G401 (cell line): ENCODE measurements around the gene AWAT1. TPM values are rescaled to one million over a fixed set of nuclear protein-coding genes. Genes with fewer than 3 reads are reported as not detected.
"Not testable (repeated sequence)": the region's sequence is repeated elsewhere in the genome, so short reads cannot be mapped to it uniquely, and the experiment has no call there.

Experiments
- DNase-seq: peaks from one replicate; pipeline ENCODE4 v3.0.0-alpha.2; 2015; ENCODE audit warnings: low spot score
- in situ Hi-C: cut with HindIII; loops from 2 replicates; pipeline ENCODE4 v1.10.0; 2016; ENCODE audit warnings: low sequenced_read_pairs, mixed read lengths
- total RNA-seq: library from RNA; depleted of rRNA; stranded (reverse); fragments of >200 nt; shearing (Covaris generic); gene quantifications from 2 replicates; pipeline ENCODE4 v1.2.3, GENCODE V29; 2014; rRNA removed

AWAT1 gene
- total RNA-seq, 1 experiment from 2014 or later: not detected

DNA sequence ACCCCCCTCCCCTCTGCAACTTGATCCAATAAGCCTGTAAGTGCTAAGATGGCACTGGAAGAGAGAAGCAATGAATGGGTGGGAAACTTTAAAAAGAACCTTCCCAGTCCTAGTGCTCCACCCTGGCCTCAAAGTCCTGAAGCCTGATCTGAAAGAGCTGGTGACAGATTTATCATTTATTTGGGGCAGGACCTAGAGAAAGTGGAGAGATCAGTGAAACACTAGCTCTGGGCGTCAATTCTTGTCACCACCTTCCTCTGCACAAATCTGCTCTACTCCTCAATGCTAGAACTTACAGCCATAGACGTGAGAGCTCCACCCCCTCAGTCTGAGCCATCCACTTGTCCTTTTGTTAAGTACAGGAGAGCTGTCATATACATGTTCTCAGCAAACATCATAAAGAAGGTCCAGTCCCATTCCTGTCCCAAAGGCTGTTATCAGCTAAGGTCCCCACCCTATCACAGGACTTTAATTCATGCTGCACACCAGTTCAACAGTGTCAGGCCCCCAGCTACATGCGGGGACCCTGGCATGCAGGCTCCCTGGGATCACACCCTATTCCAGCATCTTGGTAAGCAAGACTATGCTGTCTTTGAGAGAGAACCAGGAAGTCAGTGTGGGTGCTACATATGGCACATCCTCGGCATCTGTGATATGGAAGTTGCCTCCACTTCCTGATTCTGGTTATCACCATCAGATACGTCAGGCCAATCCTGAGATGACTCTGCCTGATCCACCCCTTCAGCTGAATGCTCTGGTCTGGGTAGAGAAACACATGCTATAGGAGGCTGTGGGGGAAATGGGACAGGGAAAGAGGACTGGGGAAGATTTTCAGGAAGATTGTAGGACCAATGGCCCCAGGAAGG lies 23.2 kb downstream of the AWAT1 start:
- in situ Hi-C loops: no loop called here
- no peak for DNase-seq

DNA sequence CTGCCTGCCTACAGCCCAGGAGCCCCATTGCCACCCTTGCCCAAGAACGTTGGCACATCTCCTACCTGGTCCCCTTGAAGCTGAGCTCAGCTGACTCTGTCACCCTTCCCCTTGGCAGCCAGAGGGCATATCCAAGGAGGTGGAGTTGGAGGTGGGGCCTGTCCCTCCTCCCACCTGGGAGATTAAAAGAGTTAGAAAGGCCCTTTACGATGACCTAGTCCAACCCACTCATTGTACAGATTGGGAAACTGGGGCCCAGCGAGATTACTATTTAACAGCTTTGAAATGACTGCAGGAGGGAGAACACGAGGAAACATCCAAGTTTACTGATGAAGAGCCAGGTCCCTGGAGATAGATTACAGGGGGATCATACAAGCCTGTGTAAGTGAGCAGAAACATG lies 25.6 kb downstream of the AWAT1 start, which contains the start of gene P2RY4:
TSS of gene P2RY4 (minus strand) at position 101 of the 400 bp plus-strand sequence. CDS start 580 bp downstream, outside the sequence.
- DNase-seq: no peak
- in situ Hi-C loops: no loop called here

DNA sequence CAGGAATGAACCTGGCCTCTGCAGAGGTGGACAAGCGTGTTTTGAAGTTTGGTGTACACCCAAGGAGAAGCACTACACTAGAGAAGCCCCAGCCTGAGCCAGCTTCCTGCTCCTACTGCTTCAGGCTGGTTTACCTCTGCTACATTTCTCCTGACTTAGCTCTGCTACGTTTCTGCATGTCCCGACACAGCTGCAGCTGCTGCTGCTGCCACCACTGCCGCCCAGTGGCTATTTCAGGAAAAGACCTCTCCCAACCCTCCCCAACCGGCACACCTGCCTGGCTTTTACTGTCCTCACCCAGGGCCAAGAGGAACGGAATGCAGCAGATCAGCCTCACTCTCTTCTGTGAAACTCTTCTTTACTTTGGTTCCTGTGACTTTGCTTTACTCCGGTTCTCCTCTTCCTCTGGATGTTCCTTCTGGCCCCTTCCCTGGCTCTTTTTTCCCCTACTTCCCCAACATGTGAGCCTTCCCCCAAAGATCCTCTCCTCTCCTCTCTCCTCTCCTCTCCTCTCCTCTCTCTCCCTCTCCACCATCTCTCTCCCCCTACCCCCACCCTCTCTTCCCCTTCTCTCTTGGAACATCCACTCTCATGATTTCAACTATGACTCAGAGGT lies 28.6 kb downstream of the AWAT1 start:
- in situ Hi-C loops: no loop called here
- DNase-seq: peak; percentile 1

DNA sequence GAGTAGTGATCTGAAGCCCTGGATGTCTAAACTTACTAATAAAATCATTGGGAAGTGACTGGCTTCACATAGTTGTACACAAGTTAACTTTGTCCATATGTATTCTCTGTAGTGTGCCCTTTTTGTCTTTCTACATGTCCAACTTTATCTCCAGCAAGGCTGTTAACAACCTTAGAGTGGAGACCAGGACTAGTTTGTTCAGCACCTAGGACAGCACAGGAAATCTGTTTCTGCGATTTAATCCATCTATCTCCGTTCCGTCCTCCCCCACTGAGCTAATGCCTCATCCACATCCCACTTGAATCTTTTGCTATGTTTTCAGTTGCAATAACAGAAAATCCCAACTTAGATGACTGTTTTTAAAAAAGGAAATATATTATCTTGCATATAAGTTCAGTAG lies 30.3 kb downstream of the AWAT1 start:
- in situ Hi-C loops: no loop called here
- no peak for DNase-seq

DNA sequence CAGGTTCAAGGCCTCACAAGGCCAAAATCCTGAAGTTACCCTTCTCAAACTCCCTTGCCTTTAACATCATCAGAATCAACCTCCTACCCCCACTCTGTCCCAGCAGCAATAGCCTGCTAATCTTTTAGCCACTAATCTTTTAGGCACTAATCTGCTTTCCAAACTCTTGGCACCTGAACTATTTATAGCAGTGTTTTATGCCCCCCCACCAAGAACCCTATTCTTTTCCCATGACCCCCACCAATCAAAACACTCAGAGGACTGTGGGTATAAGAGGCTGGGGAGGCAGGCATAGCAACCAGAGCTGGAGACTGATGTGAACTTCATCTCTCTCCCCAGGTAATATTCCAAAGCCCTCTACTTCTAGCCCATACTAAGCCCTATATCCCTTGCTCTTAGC lies 33.6 kb downstream of the AWAT1 start, which contains the start of gene ARR3:
TSS of gene ARR3 (plus strand) at position 301 of the 400 bp plus-strand sequence. CDS start 1,052 bp downstream, outside the sequence.
- in situ Hi-C loops: no loop called here
- no peak for DNase-seq

DNA sequence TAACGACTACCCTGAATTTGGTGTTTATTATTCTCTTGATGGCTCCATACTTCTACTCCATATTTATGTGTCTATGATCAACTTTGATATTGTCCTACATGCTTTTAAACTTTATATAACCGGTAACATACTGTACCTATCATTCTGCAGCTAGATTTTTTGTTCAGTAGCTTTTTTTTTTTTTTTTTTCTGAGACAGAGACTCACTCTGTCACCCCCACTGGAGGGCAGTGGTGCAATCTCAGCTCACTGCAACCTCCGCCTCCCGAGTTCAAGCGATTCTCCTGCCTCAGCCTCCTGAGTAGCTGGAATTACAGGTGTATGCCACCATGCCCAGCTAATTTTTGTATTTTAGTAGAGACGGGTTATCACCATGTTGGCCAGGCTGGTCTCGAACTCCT lies 39.6 kb downstream of the AWAT1 start:
- in situ Hi-C loops, DNase-seq: not testable (repeated sequence)

DNA sequence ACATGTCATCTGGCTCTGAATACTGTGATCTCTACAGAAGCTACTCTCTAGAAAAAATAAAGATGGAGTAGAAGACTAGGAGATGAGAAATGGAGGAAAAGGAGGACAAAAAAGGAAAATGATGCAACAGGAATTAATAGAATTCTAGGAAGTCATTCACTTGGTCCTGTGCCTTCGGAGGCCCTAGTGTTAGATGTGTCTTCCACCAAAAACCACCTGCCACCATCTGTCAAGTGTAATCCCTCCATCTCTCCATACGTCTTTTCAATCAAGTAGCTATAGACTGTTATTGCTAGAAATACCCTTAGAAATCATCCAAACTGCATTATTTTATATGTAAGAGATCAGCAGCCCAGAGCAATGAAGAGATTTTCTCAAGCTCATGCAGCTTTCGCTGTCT lies 44.6 kb downstream of the AWAT1 start:
- in situ Hi-C loops: no loop called here
- DNase-seq: no peak

DNA sequence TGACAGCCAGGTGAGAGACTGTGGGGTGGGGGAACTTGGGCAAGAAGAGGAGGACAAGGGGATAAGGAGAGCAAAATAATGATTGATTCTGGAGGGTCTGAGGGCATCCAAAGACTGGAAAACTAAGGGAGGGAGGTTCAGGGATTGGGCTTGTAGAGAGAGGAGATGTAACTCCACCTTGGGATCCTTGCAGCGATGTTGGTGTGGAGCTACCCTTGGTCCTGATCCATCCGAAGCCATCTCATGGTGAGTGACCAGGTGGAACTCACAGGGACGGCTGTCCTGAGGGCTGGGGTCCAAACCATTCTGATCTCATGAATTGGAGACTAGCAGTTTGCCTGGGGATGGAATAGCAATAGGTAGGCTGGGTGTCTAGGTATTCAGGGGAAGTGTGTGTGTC lies 46.1 kb downstream of the AWAT1 start:
- no peak for DNase-seq
- in situ Hi-C loops: no loop called here

DNA sequence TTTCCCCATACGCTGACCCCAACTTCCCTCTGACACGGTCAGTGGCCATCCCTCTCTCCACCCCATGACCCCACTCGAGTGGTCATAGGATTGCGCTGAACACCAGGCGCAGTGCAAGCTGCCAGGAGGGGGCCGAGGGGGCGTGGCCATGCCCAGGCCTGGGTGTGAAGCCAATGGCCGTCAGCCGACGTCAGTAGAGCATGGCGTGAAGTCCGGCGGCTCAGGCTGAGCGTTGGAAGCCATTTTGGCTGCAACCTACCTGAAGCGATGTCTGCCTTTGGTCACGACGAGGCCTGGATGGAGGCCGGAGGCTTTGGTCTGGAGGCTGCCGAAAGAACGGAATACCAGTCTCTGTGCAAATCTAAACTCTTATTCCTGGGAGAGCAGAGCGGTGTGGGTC lies 47.5 kb downstream of the AWAT1 start, which contains the start of gene RAB41:
TSS of gene RAB41 (plus strand) at position 222 of the 400 bp plus-strand sequence. CDS start at position 268, 46 bp downstream.
- DNase-seq: no peak
- in situ Hi-C loops: no loop called here

DNA sequence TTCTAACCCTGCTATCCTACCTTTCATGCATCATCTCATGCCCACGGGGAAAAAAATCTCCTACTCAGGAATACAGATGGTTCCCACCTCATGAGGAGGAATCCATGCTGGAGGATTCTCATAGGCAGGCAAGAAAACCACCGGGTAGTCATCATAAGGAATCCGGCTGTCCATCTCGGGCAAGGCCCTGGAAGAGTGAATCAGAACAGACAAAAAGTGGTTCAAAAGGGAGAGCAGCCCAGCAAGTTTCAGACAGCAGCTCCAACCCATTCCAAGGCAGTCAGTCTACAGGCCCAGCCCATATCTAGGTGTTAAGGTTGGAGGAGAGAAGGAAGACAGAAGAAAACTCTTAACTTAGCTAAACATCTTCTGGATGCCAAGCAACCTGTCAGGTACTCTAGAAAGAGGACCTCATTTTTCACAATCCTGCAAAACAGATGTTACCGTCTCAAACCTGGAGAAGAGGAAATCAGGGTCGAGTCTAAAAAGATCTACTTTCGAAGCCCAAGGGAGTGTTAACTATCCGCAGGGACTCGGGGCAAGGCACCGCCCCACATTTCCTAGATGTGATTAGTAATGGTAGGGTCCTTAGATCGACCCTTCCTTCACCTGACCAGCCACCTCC lies 54.8 kb downstream of the AWAT1 start:
- in situ Hi-C loops: no loop called here
- peak; percentile 3 for DNase-seq

Other genes starting within 250 kb of the AWAT1 start
- not detected in 2 replicates for gene AWAT2, start 184.7 kb upstream of the AWAT1 start, total RNA-seq
- not detected in 2 replicates for gene OTUD6A, start 172.2 kb upstream of the AWAT1 start, total RNA-seq
- gene IGBP1, start 101.2 kb upstream of the AWAT1 start, total RNA-seq: 80.9 and 87.3 TPM in 2 replicates
- not detected in 2 replicates for gene DGAT2L6, start 57.2 kb upstream of the AWAT1 start, total RNA-seq
- gene P2RY4, start 25.5 kb downstream of the AWAT1 start, total RNA-seq: 0.20 TPM in 1 of 2 replicates, not detected in the other
- not detected in 2 replicates for gene ARR3, start 33.7 kb downstream of the AWAT1 start, total RNA-seq
- not detected in 2 replicates for gene RAB41, start 47.5 kb downstream of the AWAT1 start, total RNA-seq
- 38.8 and 55.4 TPM in 2 replicates for gene PDZD11, start 55.3 kb downstream of the AWAT1 start, total RNA-seq
- 33.4 and 38.1 TPM in 2 replicates for gene KIF4A, start 55.4 kb downstream of the AWAT1 start, total RNA-seq
- gene GDPD2, start 188.7 kb downstream of the AWAT1 start, total RNA-seq: 0.54 TPM in 1 of 2 replicates, not detected in the other
- gene DLG3, start 210.2 kb downstream of the AWAT1 start, total RNA-seq: 24.0 and 28.0 TPM in 2 replicates